Spleen (tissue), 7 donors: ENCODE results near the gene SMIM5.

Experiments used
- CTCF ChIP-seq, 11 experiments: fragments of 200-600 bp in 7 of 11; fragments of 450-650 bp in 4 of 11; sonication (generic) in 4 of 11; IDR thresholded peaks in 8 of 11; conservative IDR thresholded peaks in 3 of 11; 1 replicate in 7 of 11; 2 replicates in 4 of 11; pipeline versions ENCODE4 v1.4.0 to v1.8.0; 2016 to 2021; ENCODE audit warnings: antibody characterized with exemption in 11 of 11, inconsistent platforms in 4 of 11, mild to moderate bottlenecking in 1 of 11
- POLR2A ChIP-seq, 3 donors: fragments of 450-650 bp; IDR thresholded peaks; one replicate each; pipeline ENCODE4 v1.5.1; 2017; ENCODE audit warnings: antibody characterized with exemption in 3 of 3, mild to moderate bottlenecking in 1 of 3
- donor health status: DM: no; HTN: no; CAD: no; lungs with moderate emphysema.
- donor health status: DM: no; HTN: no; CAD: no.
- donor health status: DM: no; HTN: no; CAD: no.

GRCh38 chr17:75624021-75624420, 9.2 kb upstream of the SMIM5 start:
- no peak for TF ChIP-seq CTCF (IDR thresholded peaks at IDR 0.05 in 8 of 11, conservative IDR thresholded peaks at IDR 0.05 in 3 of 11)
- no peak for TF ChIP-seq POLR2A (IDR thresholded peaks at IDR 0.05)
